Measurements from ENCODE around the gene ROR2. TPM values are rescaled to one million over a fixed set of nuclear protein-coding genes. Genes with fewer than 3 reads are reported as not detected.
A peak's percentile ranks its signal among the peaks of the same experiment; 100 is the strongest.

The ROR2 gene
- polyA plus RNA-seq, 3 donors = not detected

- Histone ChIP-seq H2AFZ (ENCODE audit: insufficient read depth, low read depth, low read length, poor library complexity, severe bottlenecking) (no peak overlapping the region), H3K4me1 (ENCODE audit: control insufficient read depth in 1 of 2, insufficient read depth in 2 of 2, low read length in 2 of 2) (no peaks in the 10 kb centered on the region), H3K9ac (ENCODE audit: insufficient read depth, low read length, poor library complexity, severe bottlenecking) (no peak overlapping the region), H3K4me2 (replicated peaks; ENCODE audit: extremely low read depth, low read length, poor library complexity, severe bottlenecking) (no peak overlapping the region), H4K20me1 (ENCODE audit: insufficient read depth, low read length) (no peaks in the 10 kb centered on the region), H3K4me3 (replicated peaks in 1 of 3; ENCODE audit: low read depth in 2 of 3, low read length in 3 of 3) (no peak overlapping the region), H3K79me2 (ENCODE audit: insufficient read depth, low read length) (no peaks in the 10 kb centered on the region), H3K27ac (ENCODE audit: low read depth in 1 of 2, low read length in 2 of 2) (no peak overlapping the region), H3K36me3 (replicated peaks in 1 of 2; ENCODE audit: control insufficient read depth in 1 of 2, insufficient read depth in 2 of 2, low read length in 2 of 2) (no peaks in the 10 kb centered on the region), H3K9me3 (replicated peaks in 1 of 2; ENCODE audit: control insufficient read depth in 1 of 2, insufficient read depth in 1 of 2, low read length in 2 of 2) (no peaks in the 10 kb centered on the region), H3K27me3 (ENCODE audit: control insufficient read depth in 2 of 2, insufficient read depth in 2 of 2, low read length in 2 of 2) (no peaks in the 10 kb centered on the region)
- H3K9me3 Mint-ChIP-seq = no peaks in the 10 kb centered on the region
- H3K4me1 Mint-ChIP-seq = no peaks in the 10 kb centered on the region
- peak; percentile 99 for TF ChIP-seq CTCF (IDR thresholded peaks at IDR 0.05)
- H3K27ac Mint-ChIP-seq = no peak overlapping the region
- peaks cover 2 to 4% (median 2%) of the 10 kb centered on the region in 3 donors for H3K27me3 Mint-ChIP-seq (ENCODE audit: low read depth in 3 of 3)
- H3K36me3 Mint-ChIP-seq = no peaks in the 10 kb centered on the region
- WGBS (ENCODE audit: insufficient coverage) = 11% methylated on average over 6 of the region's 14 CpGs
- DNase-seq = peak; percentile 13 to 38 (median 38)
- no peak overlapping the region for H3K4me3 Mint-ChIP-seq
- intact Hi-C loops (cut with micrococcal nuclease) = no loop called here
These were observed 215.6 kb downstream of the ROR2 start for GRCh38 chr9:91734371-91734981.

GRCh38 chr9:91733006-91733624 lies 216.9 kb downstream of the ROR2 start:
- H3K9me3 ChIP-seq (replicated peaks in 1 of 2; ENCODE audit: control insufficient read depth in 1 of 2, insufficient read depth in 1 of 2, low read length in 2 of 2) = no peaks in the 10 kb centered on the region
- no peak for DNase-seq
- H3K27me3 ChIP-seq (ENCODE audit: control insufficient read depth in 2 of 2, insufficient read depth in 2 of 2, low read length in 2 of 2) = no peaks in the 10 kb centered on the region
- no peaks in the 10 kb centered on the region for H3K4me1 ChIP-seq (ENCODE audit: control insufficient read depth in 1 of 2, insufficient read depth in 2 of 2, low read length in 2 of 2)
- TF ChIP-seq CTCF (IDR thresholded peaks at IDR 0.05) = no peak
- H4K20me1 ChIP-seq (ENCODE audit: insufficient read depth, low read length) = no peaks in the 10 kb centered on the region
- Mint-ChIP-seq H3K27me3 (ENCODE audit: low read depth in 3 of 3) (peaks cover 0 to 4% (median 4%) of the 10 kb centered on the region in 3 donors), H3K4me3 (no peak overlapping the region), H3K36me3 (no peaks in the 10 kb centered on the region), H3K9me3 (no peaks in the 10 kb centered on the region), H3K27ac (no peak overlapping the region), H3K4me1 (no peaks in the 10 kb centered on the region)
- no peak overlapping the region for H3K27ac ChIP-seq (ENCODE audit: low read depth in 1 of 2, low read length in 2 of 2)
- no peak overlapping the region for H2AFZ ChIP-seq (ENCODE audit: insufficient read depth, low read depth, low read length, poor library complexity, severe bottlenecking)
- H3K79me2 ChIP-seq (ENCODE audit: insufficient read depth, low read length) = no peaks in the 10 kb centered on the region
- H3K9ac ChIP-seq (ENCODE audit: insufficient read depth, low read length, poor library complexity, severe bottlenecking) = no peak overlapping the region
- H3K4me2 ChIP-seq (replicated peaks; ENCODE audit: extremely low read depth, low read length, poor library complexity, severe bottlenecking) = no peak overlapping the region
- no peak overlapping the region for H3K4me3 ChIP-seq (replicated peaks in 1 of 3; ENCODE audit: low read depth in 2 of 3, low read length in 3 of 3)
- intact Hi-C loops (cut with micrococcal nuclease) = no loop called here
- no peaks in the 10 kb centered on the region for H3K36me3 ChIP-seq (replicated peaks in 1 of 2; ENCODE audit: control insufficient read depth in 1 of 2, insufficient read depth in 2 of 2, low read length in 2 of 2)
- WGBS (ENCODE audit: insufficient coverage) = 98% methylated on average over 39 of the region's 46 CpGs
